ENCODE data around the gene SCG2.

Gene SCG2

GRCh38 chr2:223601932-223602666 is at the start of gene SCG2:
SCG2 (minus strand) TSS chr2:223602361; CDS start chr2:223599282, 3,079 bp downstream.
- H3K9me3 ChIP-seq (ENCODE audit: control insufficient read depth, insufficient read depth, low read length) = no peaks in the 10 kb centered on the region
- H3K4me3 ChIP-seq (ENCODE audit: low read depth, low read length) = no peak within 1 kb of the TSS
- no peaks in the 10 kb centered on the region for H3K36me3 ChIP-seq (ENCODE audit: control insufficient read depth, insufficient read depth, low read length)
- H3K4me1 ChIP-seq (ENCODE audit: control insufficient read depth, insufficient read depth, low read length) = peaks cover 4% of the 10 kb centered on the region
- H3K27me3 ChIP-seq (ENCODE audit: control insufficient read depth, insufficient read depth, low read length) = no peaks in the 10 kb centered on the region
- H3K9ac ChIP-seq (ENCODE audit: low read depth, low read length) = no peak within 1 kb of the TSS

- Histone ChIP-seq H3K9me3 (ENCODE audit: control insufficient read depth, insufficient read depth, low read length) (no peaks in the 10 kb centered on the region), H3K4me1 (ENCODE audit: control insufficient read depth, insufficient read depth, low read length) (peaks cover 3% of the 10 kb centered on the region), H3K4me3 (ENCODE audit: low read depth, low read length) (no peak overlapping the region), H3K27me3 (ENCODE audit: control insufficient read depth, insufficient read depth, low read length) (no peaks in the 10 kb centered on the region), H3K9ac (ENCODE audit: low read depth, low read length) (no peak overlapping the region), H3K36me3 (ENCODE audit: control insufficient read depth, insufficient read depth, low read length) (no peaks in the 10 kb centered on the region)
Measured at GRCh38 chr2:223649554-223650533, 47.7 kb upstream of the SCG2 start.

- no peaks in the 10 kb centered on the region for H3K9me3 ChIP-seq (ENCODE audit: control insufficient read depth, insufficient read depth, low read length)
- no peaks in the 10 kb centered on the region for H3K27me3 ChIP-seq (ENCODE audit: control insufficient read depth, insufficient read depth, low read length)
- H3K36me3 ChIP-seq (ENCODE audit: control insufficient read depth, insufficient read depth, low read length) = no peaks in the 10 kb centered on the region
- H3K9ac ChIP-seq (ENCODE audit: low read depth, low read length) = no peak overlapping the region
- H3K4me3 ChIP-seq (ENCODE audit: low read depth, low read length) = no peak overlapping the region
- H3K4me1 ChIP-seq (ENCODE audit: control insufficient read depth, insufficient read depth, low read length) = peaks cover 7% of the 10 kb centered on the region
Measured at GRCh38 chr2:223648755-223649154, 46.6 kb upstream of the SCG2 start.

GRCh38 chr2:223647258-223647952 is 45.2 kb upstream of the SCG2 start:
- Histone ChIP-seq H3K9ac (ENCODE audit: low read depth, low read length) (no peak overlapping the region), H3K4me3 (ENCODE audit: low read depth, low read length) (no peak overlapping the region), H3K36me3 (ENCODE audit: control insufficient read depth, insufficient read depth, low read length) (no peaks in the 10 kb centered on the region), H3K9me3 (ENCODE audit: control insufficient read depth, insufficient read depth, low read length) (no peaks in the 10 kb centered on the region), H3K4me1 (ENCODE audit: control insufficient read depth, insufficient read depth, low read length) (peaks cover 14% of the 10 kb centered on the region), H3K27me3 (ENCODE audit: control insufficient read depth, insufficient read depth, low read length) (no peaks in the 10 kb centered on the region)

GRCh38 chr2:223644136-223644535 is 42.0 kb upstream of the SCG2 start:
- Histone ChIP-seq H3K4me3 (ENCODE audit: low read depth, low read length) (no peak overlapping the region), H3K27me3 (ENCODE audit: control insufficient read depth, insufficient read depth, low read length) (no peaks in the 10 kb centered on the region), H3K9ac (ENCODE audit: low read depth, low read length) (no peak overlapping the region), H3K4me1 (ENCODE audit: control insufficient read depth, insufficient read depth, low read length) (peaks cover 14% of the 10 kb centered on the region), H3K9me3 (ENCODE audit: control insufficient read depth, insufficient read depth, low read length) (no peaks in the 10 kb centered on the region), H3K36me3 (ENCODE audit: control insufficient read depth, insufficient read depth, low read length) (no peaks in the 10 kb centered on the region)

- Histone ChIP-seq H3K4me1 (ENCODE audit: control insufficient read depth, insufficient read depth, low read length) (peaks cover 14% of the 10 kb centered on the region), H3K9me3 (ENCODE audit: control insufficient read depth, insufficient read depth, low read length) (no peaks in the 10 kb centered on the region), H3K27me3 (ENCODE audit: control insufficient read depth, insufficient read depth, low read length) (no peaks in the 10 kb centered on the region), H3K9ac (ENCODE audit: low read depth, low read length) (no peak overlapping the region), H3K36me3 (ENCODE audit: control insufficient read depth, insufficient read depth, low read length) (no peaks in the 10 kb centered on the region), H3K4me3 (ENCODE audit: low read depth, low read length) (no peak overlapping the region)
Measured at GRCh38 chr2:223643309-223643708, 41.1 kb upstream of the SCG2 start.

DNA sequence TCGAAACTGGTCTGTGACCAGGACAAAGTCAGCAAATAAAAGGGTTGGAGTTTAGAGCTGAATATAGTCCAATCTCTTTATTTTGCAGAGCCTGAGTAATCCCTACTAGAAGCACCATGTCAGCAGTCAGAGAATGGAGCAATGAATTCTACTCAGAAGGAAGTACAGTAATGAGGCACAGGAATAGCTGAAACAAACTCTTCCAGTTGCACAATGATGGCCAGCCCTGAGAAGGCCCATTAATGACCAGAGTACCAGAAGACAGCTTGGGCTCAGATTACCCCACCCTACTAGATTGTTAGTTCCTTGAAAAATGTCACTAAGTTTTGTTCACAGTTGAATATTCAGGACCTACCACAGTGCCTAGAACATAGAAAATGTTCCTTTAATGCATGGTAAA is 40.3 kb upstream of the SCG2 start:
- peaks cover 14% of the 10 kb centered on the region for H3K4me1 ChIP-seq (ENCODE audit: control insufficient read depth, insufficient read depth, low read length)
- no peak overlapping the region for H3K9ac ChIP-seq (ENCODE audit: low read depth, low read length)
- no peak overlapping the region for H3K4me3 ChIP-seq (ENCODE audit: low read depth, low read length)
- H3K9me3 ChIP-seq (ENCODE audit: control insufficient read depth, insufficient read depth, low read length) = no peaks in the 10 kb centered on the region
- H3K27me3 ChIP-seq (ENCODE audit: control insufficient read depth, insufficient read depth, low read length) = no peaks in the 10 kb centered on the region
- H3K36me3 ChIP-seq (ENCODE audit: control insufficient read depth, insufficient read depth, low read length) = no peaks in the 10 kb centered on the region

GRCh38 chr2:223641082-223641481 is 38.9 kb upstream of the SCG2 start:
- Histone ChIP-seq H3K4me1 (ENCODE audit: control insufficient read depth, insufficient read depth, low read length) (peaks cover 12% of the 10 kb centered on the region), H3K9me3 (ENCODE audit: control insufficient read depth, insufficient read depth, low read length) (no peaks in the 10 kb centered on the region), H3K9ac (ENCODE audit: low read depth, low read length) (no peak overlapping the region), H3K36me3 (ENCODE audit: control insufficient read depth, insufficient read depth, low read length) (no peaks in the 10 kb centered on the region), H3K27me3 (ENCODE audit: control insufficient read depth, insufficient read depth, low read length) (no peaks in the 10 kb centered on the region), H3K4me3 (ENCODE audit: low read depth, low read length) (no peak overlapping the region)

- Histone ChIP-seq H3K36me3 (ENCODE audit: control insufficient read depth, insufficient read depth, low read length) (no peaks in the 10 kb centered on the region), H3K4me3 (ENCODE audit: low read depth, low read length) (no peak overlapping the region), H3K27me3 (ENCODE audit: control insufficient read depth, insufficient read depth, low read length) (no peaks in the 10 kb centered on the region), H3K4me1 (ENCODE audit: control insufficient read depth, insufficient read depth, low read length) (no peaks in the 10 kb centered on the region), H3K9ac (ENCODE audit: low read depth, low read length) (no peak overlapping the region), H3K9me3 (ENCODE audit: control insufficient read depth, insufficient read depth, low read length) (no peaks in the 10 kb centered on the region)
Measured at GRCh38 chr2:223635080-223635479, 32.9 kb upstream of the SCG2 start.

DNA sequence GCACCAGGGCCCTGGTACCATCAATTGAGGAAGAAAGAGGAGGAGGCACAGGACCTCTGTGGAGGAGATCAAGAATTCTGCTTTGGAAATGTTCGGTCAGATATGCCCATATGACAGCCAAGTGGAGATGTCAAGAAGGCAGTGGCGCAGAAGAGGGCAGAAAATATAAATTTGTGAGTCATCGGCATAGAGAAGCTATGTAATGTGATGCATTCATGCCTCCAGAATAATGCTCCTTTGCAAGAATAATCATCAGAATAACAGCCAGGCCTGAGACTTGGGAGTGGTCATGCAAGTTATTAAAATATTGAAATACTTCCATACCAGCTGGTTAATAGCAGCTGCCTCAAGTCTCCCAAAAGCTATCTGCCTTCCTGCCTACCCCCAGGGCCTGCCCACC is 32.1 kb upstream of the SCG2 start:
- no peak overlapping the region for H3K9ac ChIP-seq (ENCODE audit: low read depth, low read length)
- no peak overlapping the region for H3K4me3 ChIP-seq (ENCODE audit: low read depth, low read length)
- no peaks in the 10 kb centered on the region for H3K27me3 ChIP-seq (ENCODE audit: control insufficient read depth, insufficient read depth, low read length)
- no peaks in the 10 kb centered on the region for H3K36me3 ChIP-seq (ENCODE audit: control insufficient read depth, insufficient read depth, low read length)
- no peaks in the 10 kb centered on the region for H3K9me3 ChIP-seq (ENCODE audit: control insufficient read depth, insufficient read depth, low read length)
- no peaks in the 10 kb centered on the region for H3K4me1 ChIP-seq (ENCODE audit: control insufficient read depth, insufficient read depth, low read length)

- no peaks in the 10 kb centered on the region for H3K4me1 ChIP-seq (ENCODE audit: control insufficient read depth, insufficient read depth, low read length)
- H3K9me3 ChIP-seq (ENCODE audit: control insufficient read depth, insufficient read depth, low read length) = no peaks in the 10 kb centered on the region
Measured at GRCh38 chr2:223633656-223634055, 31.5 kb upstream of the SCG2 start.

More at GRCh38 chr2:223633656-223634055, 31.5 kb upstream of the SCG2 start:
- no peak overlapping the region for H3K4me3 ChIP-seq (ENCODE audit: low read depth, low read length)
- no peaks in the 10 kb centered on the region for H3K36me3 ChIP-seq (ENCODE audit: control insufficient read depth, insufficient read depth, low read length)
- H3K9ac ChIP-seq (ENCODE audit: low read depth, low read length) = no peak overlapping the region
- H3K27me3 ChIP-seq (ENCODE audit: control insufficient read depth, insufficient read depth, low read length) = no peaks in the 10 kb centered on the region
